GM23338 (cell line): ENCODE data around the gene ELMOD3.

ENCODE experiments used
- CREB1 ChIP-seq: fragments of 250-450 bp; sonication (Bioruptor Pico); IDR thresholded peaks from 2 replicates; pipeline ENCODE4 v1.5.0; 2020; ENCODE audit warnings: low read depth, mild to moderate bottlenecking, moderate library complexity
- EZH2 ChIP-seq: fragments of 200-600 bp; sonication (generic); IDR thresholded peaks from one replicate; pipeline ENCODE4 v1.8.0; 2017; ENCODE audit warnings: antibody characterized with exemption, mild to moderate bottlenecking, low read depth; ENCODE audit not compliant: unreplicated experiment
- EZH2phosphoT487 ChIP-seq: fragments of 200-600 bp; sonication (generic); IDR thresholded peaks from one replicate; pipeline ENCODE4 v1.8.1; 2018; ENCODE audit warnings: antibody characterized with exemption; ENCODE audit not compliant: unreplicated experiment
- JUNB ChIP-seq: IDR thresholded peaks from one replicate; pipeline ENCODE4 v1.6.1; 2016; ENCODE audit warnings: antibody characterized with exemption; ENCODE audit not compliant: unreplicated experiment
- POLR2AphosphoS5 ChIP-seq: IDR thresholded peaks from 2 replicates; pipeline ENCODE4 v1.6.1; 2016; ENCODE audit warnings: antibody characterized with exemption, low read depth
- STAT1 ChIP-seq: IDR thresholded peaks from one replicate; pipeline ENCODE4 v1.6.1; 2016; ENCODE audit warnings: antibody characterized with exemption; ENCODE audit not compliant: unreplicated experiment
- ZNF114 ChIP-seq: fragments of 250-450 bp; sonication (Bioruptor Pico); IDR thresholded peaks from 2 replicates; pipeline ENCODE4 v1.5.0; 2020; ENCODE audit warnings: mild to moderate bottlenecking, moderate library complexity
- ZNF331 ChIP-seq: fragments of 250-450 bp; sonication (Bioruptor Pico); IDR thresholded peaks from 2 replicates; pipeline ENCODE4 v1.5.0; 2020; ENCODE audit warnings: low read depth, mild to moderate bottlenecking, moderate library complexity
- TF ChIP-seq, protein P1 (sequence below), 2 experiments: fragments of 200-600 bp in 1 of 2; sonication (generic) in 1 of 2; conservative IDR thresholded peaks; 2 replicates each; pipeline versions ENCODE4 v1.5.1 to v1.6.1; 2016 to 2017; ENCODE audit warnings: antibody characterized with exemption in 2 of 2, low read depth in 2 of 2, mild to moderate bottlenecking in 2 of 2, moderate library complexity in 1 of 2
- TF ChIP-seq, protein P2 (sequence below): IDR thresholded peaks from one replicate; pipeline ENCODE4 v1.6.1; 2018; ENCODE audit warnings: antibody characterized with exemption; ENCODE audit not compliant: unreplicated experiment
- TF ChIP-seq, protein P3 (sequence below): fragments of 250-450 bp; sonication (Bioruptor Pico); IDR thresholded peaks from 2 replicates; pipeline ENCODE4 v1.5.0; 2020; ENCODE audit warnings: mild to moderate bottlenecking, moderate library complexity
- TF ChIP-seq, protein P4 (sequence below): IDR thresholded peaks from 2 replicates; pipeline ENCODE4 v1.6.1; 2016; ENCODE audit warnings: antibody characterized with exemption

DNA sequence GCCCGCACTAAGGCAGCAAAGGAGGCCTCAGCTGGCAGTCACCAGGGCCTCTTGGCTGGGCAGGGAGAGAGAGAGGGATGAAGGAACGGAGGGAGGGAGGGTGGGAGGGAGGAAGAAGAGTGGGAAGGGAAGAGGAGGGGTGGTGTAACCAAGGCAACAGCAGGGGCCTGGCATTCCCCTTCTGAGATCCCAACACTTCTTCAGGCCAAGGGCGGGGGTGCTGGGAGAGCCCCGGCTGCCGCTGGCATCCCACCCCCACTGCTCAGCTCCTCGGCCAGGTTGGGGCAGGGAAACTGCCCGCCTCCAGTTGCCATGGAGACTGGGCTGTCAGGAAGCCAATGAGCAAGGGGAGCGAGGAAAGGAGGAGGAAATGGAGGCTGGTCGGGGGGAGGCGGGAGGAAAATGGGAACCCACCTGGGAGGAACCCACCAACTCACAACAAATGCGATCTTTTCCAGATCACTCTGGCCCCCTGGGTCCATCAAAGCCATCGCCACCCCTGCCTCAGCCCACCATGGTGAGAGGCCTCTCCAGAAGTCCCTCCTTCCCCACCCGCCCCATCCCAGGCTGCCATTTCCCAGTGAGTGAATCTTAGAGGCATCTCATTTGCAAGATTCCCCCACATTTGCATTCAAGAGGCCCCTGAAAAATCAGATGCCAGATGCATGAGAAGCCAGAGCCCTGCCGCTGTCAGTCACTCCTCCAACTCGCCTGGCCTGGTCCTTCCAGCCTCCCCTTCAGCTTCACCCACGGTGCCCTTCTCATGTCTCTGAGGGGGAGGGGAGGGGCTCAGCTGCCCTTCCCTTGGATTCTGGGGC, 76.4 kb downstream of the ELMOD3 start:
- TF ChIP-seq, protein P1, sequence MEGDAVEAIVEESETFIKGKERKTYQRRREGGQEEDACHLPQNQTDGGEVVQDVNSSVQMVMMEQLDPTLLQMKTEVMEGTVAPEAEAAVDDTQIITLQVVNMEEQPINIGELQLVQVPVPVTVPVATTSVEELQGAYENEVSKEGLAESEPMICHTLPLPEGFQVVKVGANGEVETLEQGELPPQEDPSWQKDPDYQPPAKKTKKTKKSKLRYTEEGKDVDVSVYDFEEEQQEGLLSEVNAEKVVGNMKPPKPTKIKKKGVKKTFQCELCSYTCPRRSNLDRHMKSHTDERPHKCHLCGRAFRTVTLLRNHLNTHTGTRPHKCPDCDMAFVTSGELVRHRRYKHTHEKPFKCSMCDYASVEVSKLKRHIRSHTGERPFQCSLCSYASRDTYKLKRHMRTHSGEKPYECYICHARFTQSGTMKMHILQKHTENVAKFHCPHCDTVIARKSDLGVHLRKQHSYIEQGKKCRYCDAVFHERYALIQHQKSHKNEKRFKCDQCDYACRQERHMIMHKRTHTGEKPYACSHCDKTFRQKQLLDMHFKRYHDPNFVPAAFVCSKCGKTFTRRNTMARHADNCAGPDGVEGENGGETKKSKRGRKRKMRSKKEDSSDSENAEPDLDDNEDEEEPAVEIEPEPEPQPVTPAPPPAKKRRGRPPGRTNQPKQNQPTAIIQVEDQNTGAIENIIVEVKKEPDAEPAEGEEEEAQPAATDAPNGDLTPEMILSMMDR (conservative IDR thresholded peaks at IDR 0.05; ENCODE audit: low read depth in 2 of 2) = no peak
- TF ChIP-seq, protein P2, sequence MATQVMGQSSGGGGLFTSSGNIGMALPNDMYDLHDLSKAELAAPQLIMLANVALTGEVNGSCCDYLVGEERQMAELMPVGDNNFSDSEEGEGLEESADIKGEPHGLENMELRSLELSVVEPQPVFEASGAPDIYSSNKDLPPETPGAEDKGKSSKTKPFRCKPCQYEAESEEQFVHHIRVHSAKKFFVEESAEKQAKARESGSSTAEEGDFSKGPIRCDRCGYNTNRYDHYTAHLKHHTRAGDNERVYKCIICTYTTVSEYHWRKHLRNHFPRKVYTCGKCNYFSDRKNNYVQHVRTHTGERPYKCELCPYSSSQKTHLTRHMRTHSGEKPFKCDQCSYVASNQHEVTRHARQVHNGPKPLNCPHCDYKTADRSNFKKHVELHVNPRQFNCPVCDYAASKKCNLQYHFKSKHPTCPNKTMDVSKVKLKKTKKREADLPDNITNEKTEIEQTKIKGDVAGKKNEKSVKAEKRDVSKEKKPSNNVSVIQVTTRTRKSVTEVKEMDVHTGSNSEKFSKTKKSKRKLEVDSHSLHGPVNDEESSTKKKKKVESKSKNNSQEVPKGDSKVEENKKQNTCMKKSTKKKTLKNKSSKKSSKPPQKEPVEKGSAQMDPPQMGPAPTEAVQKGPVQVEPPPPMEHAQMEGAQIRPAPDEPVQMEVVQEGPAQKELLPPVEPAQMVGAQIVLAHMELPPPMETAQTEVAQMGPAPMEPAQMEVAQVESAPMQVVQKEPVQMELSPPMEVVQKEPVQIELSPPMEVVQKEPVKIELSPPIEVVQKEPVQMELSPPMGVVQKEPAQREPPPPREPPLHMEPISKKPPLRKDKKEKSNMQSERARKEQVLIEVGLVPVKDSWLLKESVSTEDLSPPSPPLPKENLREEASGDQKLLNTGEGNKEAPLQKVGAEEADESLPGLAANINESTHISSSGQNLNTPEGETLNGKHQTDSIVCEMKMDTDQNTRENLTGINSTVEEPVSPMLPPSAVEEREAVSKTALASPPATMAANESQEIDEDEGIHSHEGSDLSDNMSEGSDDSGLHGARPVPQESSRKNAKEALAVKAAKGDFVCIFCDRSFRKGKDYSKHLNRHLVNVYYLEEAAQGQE = no peak
- TF ChIP-seq EZH2 = no peak
- no peak for TF ChIP-seq JUNB
- no peak; the same call in none of the 2 replicates for TF ChIP-seq POLR2AphosphoS5
- TF ChIP-seq EZH2phosphoT487 = no peak
- no peak for TF ChIP-seq ZNF114 (CRISPR knock-in tag)
- no peak for TF ChIP-seq ZNF331 (CRISPR knock-in tag)
- TF ChIP-seq, protein P3, sequence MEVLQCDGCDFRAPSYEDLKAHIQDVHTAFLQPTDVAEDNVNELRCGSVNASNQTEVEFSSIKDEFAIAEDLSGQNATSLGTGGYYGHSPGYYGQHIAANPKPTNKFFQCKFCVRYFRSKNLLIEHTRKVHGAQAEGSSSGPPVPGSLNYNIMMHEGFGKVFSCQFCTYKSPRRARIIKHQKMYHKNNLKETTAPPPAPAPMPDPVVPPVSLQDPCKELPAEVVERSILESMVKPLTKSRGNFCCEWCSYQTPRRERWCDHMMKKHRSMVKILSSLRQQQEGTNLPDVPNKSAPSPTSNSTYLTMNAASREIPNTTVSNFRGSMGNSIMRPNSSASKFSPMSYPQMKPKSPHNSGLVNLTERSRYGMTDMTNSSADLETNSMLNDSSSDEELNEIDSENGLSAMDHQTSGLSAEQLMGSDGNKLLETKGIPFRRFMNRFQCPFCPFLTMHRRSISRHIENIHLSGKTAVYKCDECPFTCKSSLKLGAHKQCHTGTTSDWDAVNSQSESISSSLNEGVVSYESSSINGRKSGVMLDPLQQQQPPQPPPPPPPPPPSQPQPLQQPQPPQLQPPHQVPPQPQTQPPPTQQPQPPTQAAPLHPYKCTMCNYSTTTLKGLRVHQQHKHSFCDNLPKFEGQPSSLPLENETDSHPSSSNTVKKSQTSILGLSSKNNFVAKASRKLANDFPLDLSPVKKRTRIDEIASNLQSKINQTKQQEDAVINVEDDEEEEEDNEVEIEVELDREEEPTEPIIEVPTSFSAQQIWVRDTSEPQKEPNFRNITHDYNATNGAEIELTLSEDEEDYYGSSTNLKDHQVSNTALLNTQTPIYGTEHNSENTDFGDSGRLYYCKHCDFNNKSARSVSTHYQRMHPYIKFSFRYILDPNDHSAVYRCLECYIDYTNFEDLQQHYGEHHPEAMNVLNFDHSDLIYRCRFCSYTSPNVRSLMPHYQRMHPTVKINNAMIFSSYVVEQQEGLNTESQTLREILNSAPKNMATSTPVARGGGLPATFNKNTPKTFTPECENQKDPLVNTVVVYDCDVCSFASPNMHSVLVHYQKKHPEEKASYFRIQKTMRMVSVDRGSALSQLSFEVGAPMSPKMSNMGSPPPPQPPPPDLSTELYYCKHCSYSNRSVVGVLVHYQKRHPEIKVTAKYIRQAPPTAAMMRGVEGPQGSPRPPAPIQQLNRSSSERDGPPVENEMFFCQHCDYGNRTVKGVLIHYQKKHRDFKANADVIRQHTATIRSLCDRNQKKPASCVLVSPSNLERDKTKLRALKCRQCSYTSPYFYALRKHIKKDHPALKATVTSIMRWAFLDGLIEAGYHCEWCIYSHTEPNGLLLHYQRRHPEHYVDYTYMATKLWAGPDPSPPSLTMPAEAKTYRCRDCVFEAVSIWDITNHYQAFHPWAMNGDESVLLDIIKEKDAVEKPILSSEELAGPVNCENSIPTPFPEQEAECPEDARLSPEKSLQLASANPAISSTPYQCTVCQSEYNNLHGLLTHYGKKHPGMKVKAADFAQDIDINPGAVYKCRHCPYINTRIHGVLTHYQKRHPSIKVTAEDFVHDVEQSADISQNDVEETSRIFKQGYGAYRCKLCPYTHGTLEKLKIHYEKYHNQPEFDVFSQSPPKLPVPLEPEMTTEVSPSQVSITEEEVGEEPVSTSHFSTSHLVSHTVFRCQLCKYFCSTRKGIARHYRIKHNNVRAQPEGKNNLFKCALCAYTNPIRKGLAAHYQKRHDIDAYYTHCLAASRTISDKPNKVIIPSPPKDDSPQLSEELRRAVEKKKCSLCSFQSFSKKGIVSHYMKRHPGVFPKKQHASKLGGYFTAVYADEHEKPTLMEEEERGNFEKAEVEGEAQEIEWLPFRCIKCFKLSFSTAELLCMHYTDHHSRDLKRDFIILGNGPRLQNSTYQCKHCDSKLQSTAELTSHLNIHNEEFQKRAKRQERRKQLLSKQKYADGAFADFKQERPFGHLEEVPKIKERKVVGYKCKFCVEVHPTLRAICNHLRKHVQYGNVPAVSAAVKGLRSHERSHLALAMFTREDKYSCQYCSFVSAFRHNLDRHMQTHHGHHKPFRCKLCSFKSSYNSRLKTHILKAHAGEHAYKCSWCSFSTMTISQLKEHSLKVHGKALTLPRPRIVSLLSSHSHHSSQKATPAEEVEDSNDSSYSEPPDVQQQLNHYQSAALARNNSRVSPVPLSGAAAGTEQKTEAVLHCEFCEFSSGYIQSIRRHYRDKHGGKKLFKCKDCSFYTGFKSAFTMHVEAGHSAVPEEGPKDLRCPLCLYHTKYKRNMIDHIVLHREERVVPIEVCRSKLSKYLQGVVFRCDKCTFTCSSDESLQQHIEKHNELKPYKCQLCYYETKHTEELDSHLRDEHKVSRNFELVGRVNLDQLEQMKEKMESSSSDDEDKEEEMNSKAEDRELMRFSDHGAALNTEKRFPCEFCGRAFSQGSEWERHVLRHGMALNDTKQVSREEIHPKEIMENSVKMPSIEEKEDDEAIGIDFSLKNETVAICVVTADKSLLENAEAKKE (CRISPR knock-in tag) = no peak
- no peak for TF ChIP-seq CREB1
- TF ChIP-seq STAT1 = no peak
- TF ChIP-seq, protein P4, sequence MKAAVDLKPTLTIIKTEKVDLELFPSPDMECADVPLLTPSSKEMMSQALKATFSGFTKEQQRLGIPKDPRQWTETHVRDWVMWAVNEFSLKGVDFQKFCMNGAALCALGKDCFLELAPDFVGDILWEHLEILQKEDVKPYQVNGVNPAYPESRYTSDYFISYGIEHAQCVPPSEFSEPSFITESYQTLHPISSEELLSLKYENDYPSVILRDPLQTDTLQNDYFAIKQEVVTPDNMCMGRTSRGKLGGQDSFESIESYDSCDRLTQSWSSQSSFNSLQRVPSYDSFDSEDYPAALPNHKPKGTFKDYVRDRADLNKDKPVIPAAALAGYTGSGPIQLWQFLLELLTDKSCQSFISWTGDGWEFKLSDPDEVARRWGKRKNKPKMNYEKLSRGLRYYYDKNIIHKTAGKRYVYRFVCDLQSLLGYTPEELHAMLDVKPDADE = no peak
